ENCODE measurements around the gene FAM53B.
"Not testable (repeated sequence)": the region's sequence is repeated elsewhere in the genome, so short reads cannot be mapped to it uniquely, and the experiment has no call there.

GRCh38 chr10:124588341-124588735 is 155.8 kb downstream of the FAM53B start:
- not testable (repeated sequence) for TF ChIP-seq EZH2phosphoT487 (IDR thresholded peaks at IDR 0.05; ENCODE audit: insufficient read depth, low read depth); EZH2 (IDR thresholded peaks at IDR 0.05; ENCODE audit: insufficient read depth, poor library complexity, severe bottlenecking)
